Keratinocyte (primary cell): ENCODE results near the gene CREB3L2.

ENCODE experiments used
- EZH2 ChIP-seq: IDR thresholded peaks from one replicate; pipeline ENCODE4 v1.6.1; 2012; ENCODE audit warnings: inconsistent platforms, mild to moderate bottlenecking, low read length, moderate library complexity
- TF ChIP-seq, protein P1 (sequence below), 3 experiments: IDR thresholded peaks in 1 of 3; conservative IDR thresholded peaks in 1 of 3; optimal IDR thresholded peaks in 1 of 3; 2 replicates in 2 of 3; 3 replicates in 1 of 3; pipeline versions ENCODE3 to v1.5.1; 2011; ENCODE audit warnings: low read length in 3 of 3, mild to moderate bottlenecking in 3 of 3, moderate library complexity in 2 of 3, control low read depth in 1 of 3, inconsistent platforms in 1 of 3; ENCODE audit not compliant: insufficient read depth in 2 of 3; ENCODE audit errors: extremely low read depth in 1 of 3

DNA sequence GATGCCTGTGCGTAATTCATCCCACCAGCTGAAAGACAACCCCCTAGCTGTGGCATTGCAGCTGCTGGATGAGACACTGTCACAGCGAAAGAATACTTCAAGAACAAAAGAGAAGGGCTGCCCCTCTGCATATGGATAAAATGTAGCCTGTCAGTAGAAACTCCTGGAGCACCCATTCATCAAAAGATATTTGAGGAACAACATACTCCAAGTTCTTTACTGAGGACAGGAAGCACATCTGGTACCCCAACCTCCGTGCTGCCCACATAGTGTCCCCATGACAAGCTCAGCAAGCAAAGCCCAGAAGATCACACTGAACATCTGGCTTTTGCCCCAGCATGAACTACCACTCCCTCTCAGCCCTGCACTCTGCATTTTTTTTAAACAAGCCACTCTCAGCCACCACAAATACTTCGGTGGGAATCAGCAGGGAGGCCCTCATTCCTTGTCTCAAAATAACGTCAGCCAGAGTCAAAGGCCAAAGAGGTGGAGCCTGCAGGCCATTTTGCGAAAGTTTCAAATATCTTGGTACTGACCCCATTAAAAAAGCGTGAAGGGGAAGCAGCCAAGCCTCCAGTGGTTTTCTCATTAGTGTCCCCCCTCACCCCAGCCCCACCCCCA lies 1.7 kb downstream of the CREB3L2 start:
- TF ChIP-seq, protein P1, sequence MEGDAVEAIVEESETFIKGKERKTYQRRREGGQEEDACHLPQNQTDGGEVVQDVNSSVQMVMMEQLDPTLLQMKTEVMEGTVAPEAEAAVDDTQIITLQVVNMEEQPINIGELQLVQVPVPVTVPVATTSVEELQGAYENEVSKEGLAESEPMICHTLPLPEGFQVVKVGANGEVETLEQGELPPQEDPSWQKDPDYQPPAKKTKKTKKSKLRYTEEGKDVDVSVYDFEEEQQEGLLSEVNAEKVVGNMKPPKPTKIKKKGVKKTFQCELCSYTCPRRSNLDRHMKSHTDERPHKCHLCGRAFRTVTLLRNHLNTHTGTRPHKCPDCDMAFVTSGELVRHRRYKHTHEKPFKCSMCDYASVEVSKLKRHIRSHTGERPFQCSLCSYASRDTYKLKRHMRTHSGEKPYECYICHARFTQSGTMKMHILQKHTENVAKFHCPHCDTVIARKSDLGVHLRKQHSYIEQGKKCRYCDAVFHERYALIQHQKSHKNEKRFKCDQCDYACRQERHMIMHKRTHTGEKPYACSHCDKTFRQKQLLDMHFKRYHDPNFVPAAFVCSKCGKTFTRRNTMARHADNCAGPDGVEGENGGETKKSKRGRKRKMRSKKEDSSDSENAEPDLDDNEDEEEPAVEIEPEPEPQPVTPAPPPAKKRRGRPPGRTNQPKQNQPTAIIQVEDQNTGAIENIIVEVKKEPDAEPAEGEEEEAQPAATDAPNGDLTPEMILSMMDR (optimal IDR thresholded peaks at IDR 0.05 in 1 of 3, IDR thresholded peaks at IDR 0.05 in 1 of 3, conservative IDR thresholded peaks at IDR 0.05 in 1 of 3; ENCODE audit: extremely low read depth in 1 of 3, insufficient read depth in 2 of 3, low read length in 3 of 3): no peak
- TF ChIP-seq EZH2: no peak
